Cardiac fibroblast (primary cell): ENCODE data around the gene EML6.

ENCODE experiments used
- DNase-seq, 2 donors: peaks; one replicate each; pipeline versions ENCODE4 v3.0.0 to v3.0.0-alpha.2; 2010; ENCODE audit warnings: low read depth in 2 of 2
- H3K4me3 ChIP-seq, 2 donors: replicated peaks in 1 of 2; 1 replicate in 1 of 2; 2 replicates in 1 of 2; pipeline ENCODE4 v1.5.1; 2011; ENCODE audit warnings: low read depth in 2 of 2, low read length in 2 of 2, mild to moderate bottlenecking in 2 of 2, moderate library complexity in 1 of 2
- TF ChIP-seq, protein P1 (sequence below): IDR thresholded peaks from one replicate; pipeline ENCODE4 v1.5.1; 2011; ENCODE audit warnings: low read depth, mild to moderate bottlenecking, low read length, inconsistent platforms

Gene EML6

DNA sequence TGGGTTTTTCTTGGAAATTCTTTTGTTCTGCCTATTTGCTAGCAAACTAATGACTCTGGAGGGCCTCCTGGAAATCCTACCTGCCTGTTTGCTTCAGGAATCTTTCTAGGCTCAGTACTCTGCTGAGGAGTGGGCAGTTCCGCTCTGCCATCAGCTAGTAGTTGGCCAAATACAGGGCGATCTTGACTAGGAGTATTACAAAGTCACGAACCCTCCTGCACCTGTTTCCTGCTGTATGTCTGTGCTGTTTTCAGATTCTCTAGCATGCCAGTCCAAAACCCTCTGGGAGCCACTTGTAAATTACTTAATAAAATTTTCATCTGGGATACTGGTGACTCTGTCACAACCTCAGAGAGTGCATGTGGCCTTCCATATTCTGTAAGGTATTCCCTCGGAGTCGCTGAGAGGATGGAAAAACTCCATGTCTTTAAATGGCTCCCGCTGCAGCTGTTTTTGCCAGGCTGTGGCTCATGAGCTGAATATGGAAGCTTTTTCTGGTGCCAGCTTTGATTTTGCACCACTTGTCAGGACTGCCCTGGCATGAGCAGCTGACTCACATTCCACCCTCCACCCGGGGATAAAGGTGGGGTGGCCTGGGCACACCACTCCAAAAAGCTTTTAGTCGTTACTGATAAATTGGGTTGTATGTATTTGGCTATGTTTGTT is 203.8 kb downstream of the EML6 start:
- TF ChIP-seq, protein P1, sequence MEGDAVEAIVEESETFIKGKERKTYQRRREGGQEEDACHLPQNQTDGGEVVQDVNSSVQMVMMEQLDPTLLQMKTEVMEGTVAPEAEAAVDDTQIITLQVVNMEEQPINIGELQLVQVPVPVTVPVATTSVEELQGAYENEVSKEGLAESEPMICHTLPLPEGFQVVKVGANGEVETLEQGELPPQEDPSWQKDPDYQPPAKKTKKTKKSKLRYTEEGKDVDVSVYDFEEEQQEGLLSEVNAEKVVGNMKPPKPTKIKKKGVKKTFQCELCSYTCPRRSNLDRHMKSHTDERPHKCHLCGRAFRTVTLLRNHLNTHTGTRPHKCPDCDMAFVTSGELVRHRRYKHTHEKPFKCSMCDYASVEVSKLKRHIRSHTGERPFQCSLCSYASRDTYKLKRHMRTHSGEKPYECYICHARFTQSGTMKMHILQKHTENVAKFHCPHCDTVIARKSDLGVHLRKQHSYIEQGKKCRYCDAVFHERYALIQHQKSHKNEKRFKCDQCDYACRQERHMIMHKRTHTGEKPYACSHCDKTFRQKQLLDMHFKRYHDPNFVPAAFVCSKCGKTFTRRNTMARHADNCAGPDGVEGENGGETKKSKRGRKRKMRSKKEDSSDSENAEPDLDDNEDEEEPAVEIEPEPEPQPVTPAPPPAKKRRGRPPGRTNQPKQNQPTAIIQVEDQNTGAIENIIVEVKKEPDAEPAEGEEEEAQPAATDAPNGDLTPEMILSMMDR = no peak
- no peak for DNase-seq
- H3K4me3 ChIP-seq = no peak overlapping the region

DNA sequence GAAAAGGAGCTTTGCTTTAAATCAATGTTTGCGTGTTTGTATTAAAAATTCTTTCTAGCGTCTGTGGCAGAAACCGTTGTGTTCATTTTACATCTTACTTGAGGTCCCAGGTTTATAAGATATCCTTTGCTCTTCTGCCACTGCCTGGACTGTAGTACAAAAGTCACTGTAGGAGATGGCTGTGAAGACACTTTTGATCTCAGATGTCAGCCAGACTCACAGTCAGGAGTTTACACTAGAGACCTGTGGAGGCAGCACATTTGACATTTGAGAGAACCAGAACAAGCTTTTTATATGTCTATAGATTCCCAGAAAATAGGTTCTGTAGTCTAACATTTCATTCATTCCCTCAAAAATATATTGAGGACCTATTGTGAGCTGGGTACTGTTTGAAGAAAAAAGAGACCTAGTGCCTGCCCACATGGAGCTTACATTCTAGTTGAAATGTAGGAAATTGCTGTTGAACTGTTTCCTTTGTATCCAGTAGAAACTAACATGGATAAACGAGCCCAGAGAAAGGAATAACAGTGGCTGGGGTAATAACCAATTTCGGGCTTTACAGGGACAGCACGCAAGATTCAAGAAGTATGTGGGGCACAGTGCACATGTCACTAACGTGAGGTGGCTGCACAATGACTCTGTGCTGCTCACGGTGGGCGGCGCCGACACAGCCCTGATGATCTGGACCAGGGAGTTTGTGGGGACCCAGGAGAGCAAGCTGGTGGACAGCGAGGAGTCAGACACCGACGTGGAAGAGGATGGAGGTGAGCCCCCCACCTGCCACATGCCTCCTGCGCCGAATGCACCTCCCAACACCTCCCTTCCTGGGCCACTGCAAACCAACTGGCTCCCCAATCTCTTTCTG is 204.5 kb downstream of the EML6 start:
- DNase-seq = no peak
- H3K4me3 ChIP-seq = no peak overlapping the region
- TF ChIP-seq, protein P1 = no peak

DNA sequence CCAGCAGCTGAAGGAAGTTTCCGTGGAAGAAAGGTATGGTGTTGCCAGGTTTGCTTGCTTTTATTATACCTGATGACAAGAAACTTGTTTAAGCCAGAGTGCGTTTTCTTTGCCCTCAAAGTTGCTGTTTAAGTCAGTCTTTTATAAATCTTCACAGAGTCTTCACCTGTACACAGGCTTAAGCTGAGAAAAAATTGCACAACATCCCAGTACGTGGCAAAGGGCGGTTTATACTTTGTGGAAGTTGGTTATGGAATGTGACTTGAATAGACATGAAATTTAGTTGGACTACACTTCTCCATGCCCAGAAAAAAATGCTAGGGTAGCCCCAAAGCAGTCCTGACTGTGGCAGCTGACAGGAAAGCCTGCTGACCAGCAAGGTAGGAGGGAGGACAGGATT is 205.3 kb downstream of the EML6 start:
- no peak overlapping the region for H3K4me3 ChIP-seq
- no peak for DNase-seq
- TF ChIP-seq, protein P1 = no peak

DNA sequence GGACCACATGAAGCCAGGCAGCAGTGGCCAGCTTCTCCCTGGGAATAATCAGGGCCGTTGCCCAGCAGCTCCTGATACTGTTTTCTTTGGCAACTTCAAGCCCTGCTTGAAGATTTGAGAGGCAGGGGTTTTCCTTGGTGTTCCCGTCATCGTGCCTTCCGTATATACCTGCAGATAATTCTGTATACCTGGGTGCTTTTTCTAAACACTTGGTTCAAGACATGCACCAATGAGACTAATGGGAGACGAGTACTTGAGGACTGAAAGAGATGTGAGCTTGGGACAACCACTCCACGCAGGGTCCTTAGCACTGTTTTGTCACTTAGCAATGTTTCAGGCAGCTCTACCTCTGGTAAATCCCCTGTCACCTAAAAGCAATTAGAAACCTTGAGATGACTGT is 208.0 kb downstream of the EML6 start:
- no peak for DNase-seq
- TF ChIP-seq, protein P1 = no peak

DNA sequence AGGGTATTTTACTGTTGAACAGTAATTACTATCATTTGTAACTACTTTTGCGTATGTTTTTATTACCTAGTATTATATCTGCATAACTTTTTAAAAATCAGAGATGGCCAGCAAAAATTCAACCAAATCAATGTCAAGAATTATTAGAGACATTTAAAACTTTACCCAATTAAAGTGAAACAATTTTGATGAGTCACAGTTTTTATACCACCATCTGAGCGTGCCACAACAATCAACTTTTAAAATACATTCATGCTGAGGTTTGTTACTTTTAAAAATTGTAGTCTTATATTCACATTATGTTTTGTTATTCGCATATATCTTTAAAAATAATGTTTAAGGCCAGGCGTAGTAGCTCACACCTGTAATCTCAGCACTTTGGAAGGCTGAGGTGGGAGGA is 211.9 kb downstream of the EML6 start:
- H3K4me3 ChIP-seq = no peak overlapping the region
- TF ChIP-seq, protein P1 = no peak
- DNase-seq = no peak

More for the DNA sequence above, 208.0 kb downstream of the EML6 start:
- H3K4me3 ChIP-seq = no peak overlapping the region

DNA sequence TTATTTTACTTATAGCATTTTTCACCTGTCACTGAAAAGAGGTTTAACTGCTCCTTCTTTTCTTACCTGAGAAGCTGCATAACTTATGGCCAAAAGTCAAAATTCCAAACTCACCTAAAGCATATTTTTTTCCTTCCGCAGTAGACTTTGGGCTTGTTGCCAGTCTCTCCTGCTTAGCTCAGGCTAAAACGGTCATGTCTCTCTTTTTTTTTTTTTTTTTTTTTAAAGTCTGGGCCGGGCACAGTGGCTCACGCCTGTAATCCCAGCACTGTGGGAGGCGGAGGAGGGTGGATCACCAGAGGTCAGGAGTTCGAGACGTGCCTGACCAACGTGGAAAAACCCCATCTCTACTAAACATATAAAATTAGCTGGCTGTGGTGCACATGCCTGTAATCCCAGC is 213.3 kb downstream of the EML6 start:
- TF ChIP-seq, protein P1 = no peak
- H3K4me3 ChIP-seq = no peak overlapping the region
- DNase-seq = no peak
